A673 (cell line): ENCODE data around the gene LYL1.

Experiments used
- EZH2 ChIP-seq: fragments of 200-600 bp; sonication (generic); IDR thresholded peaks from 2 replicates; pipeline ENCODE4 v1.6.1; 2017; ENCODE audit warnings: borderline replicate concordance, low read depth, mild to moderate bottlenecking, mixed read lengths, antibody characterized with exemption, low read length; ENCODE audit not compliant: poor library complexity, severe bottlenecking
- TF ChIP-seq, protein P1 (sequence below): fragments of 300-800, 200-600 bp; sonication (generic); conservative IDR thresholded peaks from 2 replicates; pipeline ENCODE4 v1.5.1; 2017; ENCODE audit warnings: low read depth, mild to moderate bottlenecking, antibody characterized with exemption, low read length, moderate library complexity, mixed read lengths

- TF ChIP-seq, protein P1, sequence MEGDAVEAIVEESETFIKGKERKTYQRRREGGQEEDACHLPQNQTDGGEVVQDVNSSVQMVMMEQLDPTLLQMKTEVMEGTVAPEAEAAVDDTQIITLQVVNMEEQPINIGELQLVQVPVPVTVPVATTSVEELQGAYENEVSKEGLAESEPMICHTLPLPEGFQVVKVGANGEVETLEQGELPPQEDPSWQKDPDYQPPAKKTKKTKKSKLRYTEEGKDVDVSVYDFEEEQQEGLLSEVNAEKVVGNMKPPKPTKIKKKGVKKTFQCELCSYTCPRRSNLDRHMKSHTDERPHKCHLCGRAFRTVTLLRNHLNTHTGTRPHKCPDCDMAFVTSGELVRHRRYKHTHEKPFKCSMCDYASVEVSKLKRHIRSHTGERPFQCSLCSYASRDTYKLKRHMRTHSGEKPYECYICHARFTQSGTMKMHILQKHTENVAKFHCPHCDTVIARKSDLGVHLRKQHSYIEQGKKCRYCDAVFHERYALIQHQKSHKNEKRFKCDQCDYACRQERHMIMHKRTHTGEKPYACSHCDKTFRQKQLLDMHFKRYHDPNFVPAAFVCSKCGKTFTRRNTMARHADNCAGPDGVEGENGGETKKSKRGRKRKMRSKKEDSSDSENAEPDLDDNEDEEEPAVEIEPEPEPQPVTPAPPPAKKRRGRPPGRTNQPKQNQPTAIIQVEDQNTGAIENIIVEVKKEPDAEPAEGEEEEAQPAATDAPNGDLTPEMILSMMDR, result no peak
- no peak for TF ChIP-seq EZH2
Measured at GRCh38 chr19:13121551-13122274, 19.1 kb upstream of the LYL1 start.
